SKM-1 treated with dmso at 0.1 percent for 144 hours (cell line): Measurements from ENCODE around the gene PTGIS.
"Not testable (repeated sequence)": the region's sequence is repeated elsewhere in the genome, so short reads cannot be mapped to it uniquely, and the experiment has no call there.

Experiments used
- DNase-seq: peaks from one replicate; lab custom pipeline; 2025; ENCODE audit not compliant: unreplicated experiment; lab: John Stamatoyannopoulos, UW

PTGIS gene

GRCh38 chr20:49567421-49568277 lies at the start of gene PTGIS:
TSS of gene PTGIS (minus strand) at chr20:49568137. CDS start at chr20:49568116, 21 bp downstream.
- DNase-seq = no peak

DNA sequence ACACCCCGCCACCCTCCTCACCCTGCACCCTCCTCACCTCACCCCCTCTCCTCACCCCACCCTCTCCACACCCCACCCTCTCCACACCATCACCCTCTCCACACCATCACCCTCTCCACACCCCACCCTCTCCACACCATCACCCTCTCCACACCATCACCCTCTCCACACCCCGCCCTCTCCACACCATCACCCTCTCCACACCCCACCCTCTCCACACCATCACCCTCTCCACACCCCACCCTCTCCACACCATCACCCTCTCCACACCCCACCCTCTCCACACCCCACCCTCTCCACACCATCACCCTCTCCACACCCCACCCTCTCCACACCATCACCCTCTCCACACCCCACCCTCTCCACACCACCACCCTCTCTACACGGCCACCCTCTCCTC lies 49.5 kb upstream of the PTGIS start:
- DNase-seq = not testable (repeated sequence)

DNA sequence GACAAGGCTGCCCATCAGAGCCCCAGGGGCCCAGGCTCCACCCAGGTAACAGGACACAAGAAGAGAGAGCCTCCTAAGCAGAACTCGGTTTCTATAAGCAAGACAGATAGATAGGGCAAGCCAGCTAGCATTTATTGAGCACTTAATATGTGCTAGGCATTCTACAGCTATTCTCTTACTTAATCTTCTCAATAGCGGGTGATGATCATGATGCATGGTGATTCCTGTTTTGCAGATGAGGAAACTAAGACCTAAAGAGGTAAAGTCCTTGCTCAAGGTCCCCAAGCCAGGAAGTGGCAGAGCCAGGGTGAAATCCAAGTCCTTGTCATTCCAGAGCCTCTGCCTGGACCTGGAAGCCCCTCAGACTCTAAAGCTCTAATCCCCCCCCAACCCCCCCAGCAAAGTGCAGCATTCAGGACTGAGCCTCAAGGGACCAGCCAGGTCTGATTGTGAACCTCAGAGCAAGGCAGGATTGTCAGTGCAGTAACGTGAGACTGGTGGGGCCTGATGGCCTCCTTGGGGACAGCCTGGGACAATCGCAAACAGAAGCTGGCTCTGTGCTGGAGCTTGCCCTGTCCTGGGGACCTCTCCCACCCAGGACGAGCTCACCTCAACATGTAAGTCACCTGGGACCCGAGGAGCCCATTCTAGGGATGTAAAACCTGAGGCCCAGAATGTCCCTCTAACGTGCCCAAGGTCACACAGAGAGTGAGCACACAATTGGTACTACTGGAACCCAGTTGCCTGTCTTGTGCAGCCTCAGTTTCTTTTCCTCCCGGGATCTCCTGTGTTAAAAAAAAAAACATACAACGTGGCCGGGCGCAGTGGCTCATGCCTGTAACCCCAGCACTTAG lies 48.4 kb upstream of the PTGIS start:
- DNase-seq = no peak

DNA sequence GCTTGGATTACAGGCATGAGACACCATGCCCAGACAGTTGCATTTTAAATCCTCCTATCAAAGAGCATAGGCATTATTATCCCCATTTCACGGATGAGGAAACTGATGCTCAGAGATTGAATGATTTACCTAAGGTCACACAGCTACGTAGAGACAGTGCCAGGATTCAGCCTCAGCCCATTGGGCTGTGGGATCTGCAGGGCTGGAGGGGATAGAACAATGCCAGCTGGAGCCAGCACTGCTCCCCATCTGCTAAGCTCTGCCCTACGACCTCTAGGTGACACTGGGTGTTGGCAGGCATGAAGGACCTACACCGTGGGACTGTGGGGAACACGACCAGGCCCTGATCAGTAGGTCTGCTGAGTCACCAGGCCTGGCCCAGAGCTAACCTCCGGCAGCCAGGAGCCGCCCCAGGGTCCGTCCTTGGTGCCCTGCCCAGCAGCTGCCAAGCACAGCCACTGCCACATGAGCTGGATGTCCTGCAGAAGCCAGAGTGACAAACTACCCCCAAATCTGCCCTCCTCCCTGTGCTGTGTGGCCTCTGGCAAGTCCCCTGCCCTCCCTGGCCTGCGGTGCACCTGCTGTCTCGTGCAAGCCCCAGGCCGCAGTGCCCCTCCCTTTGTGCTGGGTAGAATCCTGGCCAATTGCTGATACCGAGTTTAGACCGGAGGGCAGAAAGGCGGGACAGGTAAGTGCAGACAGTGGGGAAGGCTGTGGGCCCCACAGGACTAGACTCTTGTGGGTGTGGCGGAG lies 47.6 kb upstream of the PTGIS start:
- DNase-seq = no peak

DNA sequence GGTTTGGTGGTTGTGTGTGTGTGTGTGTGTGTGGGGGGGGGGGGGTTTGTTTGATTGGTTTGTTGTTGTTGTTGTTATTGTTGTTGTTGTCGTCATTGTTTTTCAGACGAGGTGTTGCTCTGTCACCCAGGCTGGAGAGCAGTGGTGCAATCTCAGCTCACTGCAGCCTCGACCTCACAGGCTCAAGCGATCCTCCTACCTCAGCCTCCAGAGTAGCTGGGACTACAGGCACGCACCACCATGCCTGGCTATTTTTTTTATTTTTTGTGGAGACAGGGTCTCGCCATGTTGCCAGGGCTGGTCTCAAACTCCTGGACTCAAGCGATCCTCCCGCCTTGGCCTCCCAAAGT lies 47.1 kb upstream of the PTGIS start:
- DNase-seq = not testable (repeated sequence)

- no peak for DNase-seq
Observed at GRCh38 chr20:49614338-49615050, 46.6 kb upstream of the PTGIS start.

DNA sequence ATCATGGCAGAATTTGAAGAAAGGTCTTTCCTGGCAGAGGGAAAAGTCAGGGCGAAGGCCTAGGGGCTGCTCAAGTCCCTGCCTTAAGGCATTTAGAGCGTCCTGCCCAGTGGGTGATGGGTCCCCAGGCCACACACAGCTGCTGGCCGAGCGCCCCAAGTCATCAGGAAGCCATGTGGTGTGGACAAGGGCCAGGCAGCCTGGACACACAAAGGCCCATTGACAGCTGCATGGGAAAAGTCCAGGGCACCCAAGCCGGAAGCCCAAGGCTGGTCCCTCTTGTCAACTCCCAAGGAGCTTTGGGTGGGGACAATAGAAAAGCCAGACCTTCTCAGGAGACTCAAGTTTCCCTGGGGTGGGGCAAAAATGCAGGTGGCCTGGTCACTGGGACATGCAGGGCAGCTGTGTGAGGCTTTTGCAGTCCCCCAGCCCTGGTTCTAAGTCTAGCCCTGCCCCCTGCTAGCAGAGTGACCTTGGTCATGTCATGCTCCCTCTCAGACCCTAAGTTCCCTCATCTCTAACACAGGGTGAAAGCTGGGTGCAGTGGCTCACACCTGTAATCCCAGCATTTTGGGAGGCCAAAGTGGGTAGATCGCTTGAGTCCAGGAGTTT lies 44.3 kb upstream of the PTGIS start:
- no peak for DNase-seq

DNA sequence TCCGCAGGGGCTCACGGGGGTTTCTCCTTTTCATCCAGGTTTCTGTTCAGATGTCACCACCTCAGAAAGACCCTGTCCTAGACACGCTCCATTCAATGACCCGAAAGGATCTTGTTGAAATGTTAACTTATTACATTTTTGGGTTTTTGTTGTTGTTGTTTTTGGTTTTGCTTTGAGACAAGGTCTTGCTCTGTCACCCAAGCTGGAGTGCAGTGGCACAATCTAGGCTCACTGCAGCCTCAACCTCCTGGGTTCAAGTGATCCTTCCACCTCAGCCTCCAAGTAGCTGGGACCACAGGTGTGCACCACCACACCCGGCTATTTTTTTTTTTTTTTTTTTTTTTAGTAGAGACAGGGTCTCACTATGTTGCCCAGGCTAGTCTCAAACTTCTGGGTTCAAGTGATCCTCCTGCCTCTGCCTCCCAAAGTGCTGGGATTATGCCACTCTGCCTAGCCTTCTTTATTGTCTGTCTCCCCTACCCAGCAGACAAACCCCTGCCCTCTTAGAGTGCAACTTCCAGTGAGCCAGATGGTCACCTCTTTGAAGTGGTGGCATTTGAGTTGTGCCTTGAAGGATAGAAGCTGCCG lies 43.7 kb upstream of the PTGIS start:
- DNase-seq = not testable (repeated sequence)

DNA sequence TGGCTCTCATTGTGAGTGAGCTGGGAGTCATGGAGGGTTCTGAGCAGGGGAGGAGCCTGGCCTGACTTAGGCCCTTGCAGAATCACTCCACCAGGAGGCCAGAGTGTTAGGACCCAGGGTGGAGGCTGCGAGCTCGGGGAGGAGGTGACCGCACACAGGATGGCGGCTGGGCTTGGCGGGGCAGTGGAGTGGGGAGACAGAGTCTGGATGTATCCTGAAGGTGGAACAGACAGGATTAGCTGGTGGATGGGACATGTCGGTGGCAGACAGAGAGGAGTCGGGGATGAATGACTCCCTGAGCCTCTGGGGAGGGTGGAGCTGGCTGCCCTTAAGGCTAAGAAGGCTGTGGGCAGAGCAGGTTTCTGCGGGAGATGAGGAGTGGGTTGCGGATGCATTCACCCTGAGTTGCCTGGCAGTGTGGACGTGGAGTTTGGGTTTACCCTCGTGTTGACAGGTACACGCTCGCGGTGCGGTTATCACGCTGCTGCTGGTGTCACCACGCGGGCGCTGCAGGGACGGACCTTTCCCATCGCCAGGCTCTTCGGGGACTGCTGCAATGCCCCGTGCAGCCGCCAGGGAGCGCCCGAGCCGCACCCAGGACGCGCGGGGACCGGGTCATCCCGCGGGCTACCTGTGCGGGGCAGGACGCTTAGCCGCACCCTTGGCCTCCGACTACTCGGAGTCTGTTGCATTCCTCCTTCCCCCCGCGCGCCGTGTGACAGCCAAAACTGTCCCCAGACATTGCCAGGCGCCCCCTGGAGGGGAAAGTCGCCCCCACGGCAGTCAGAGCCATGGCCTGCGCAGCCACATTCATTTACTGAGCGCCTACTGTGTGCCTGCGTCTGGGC lies 43.0 kb upstream of the PTGIS start:
- peak; percentile 70 for DNase-seq

DNA sequence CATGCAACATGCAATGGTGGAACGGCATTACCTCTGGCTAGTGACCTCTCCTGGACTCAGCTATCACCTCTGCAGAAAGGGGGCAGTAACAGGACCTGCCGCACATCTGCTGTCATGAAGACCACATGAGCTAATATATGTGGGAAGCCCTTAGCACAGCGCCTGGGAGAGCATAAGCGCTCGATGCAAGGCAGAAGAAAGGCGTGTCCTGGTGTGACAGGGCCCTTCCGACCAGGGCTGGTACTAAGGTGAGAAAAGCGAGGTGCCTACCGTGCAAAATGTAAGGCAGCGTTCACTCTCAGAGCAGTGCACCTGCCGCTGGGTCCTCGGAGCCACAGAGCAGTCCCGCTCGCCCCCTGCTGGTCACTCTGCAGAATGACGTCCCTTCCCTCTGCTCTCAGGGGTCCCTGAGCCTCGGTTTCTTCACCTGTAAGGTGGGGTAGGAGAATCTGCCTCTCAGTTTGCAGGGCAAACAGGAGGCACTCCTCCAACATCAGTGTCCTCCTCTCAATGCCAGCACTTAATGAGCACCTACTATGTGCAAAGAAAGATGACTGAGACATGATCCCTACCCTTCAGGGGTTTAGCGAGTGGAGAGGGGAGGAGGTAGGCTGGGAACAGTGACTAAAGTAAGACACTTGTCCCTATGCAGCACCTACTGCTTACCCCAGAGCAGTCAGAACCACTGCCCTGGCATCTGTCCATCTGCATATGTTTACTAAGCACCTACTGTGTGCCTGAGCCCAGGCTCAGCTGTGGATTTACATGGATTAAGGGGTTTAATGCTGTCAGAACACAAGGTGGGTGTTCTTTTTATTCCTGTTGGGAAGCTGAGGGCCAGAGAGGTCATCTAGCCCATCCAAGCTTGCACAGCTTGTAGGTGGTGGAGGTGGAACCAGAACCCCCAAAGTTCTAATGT lies 41.1 kb upstream of the PTGIS start:
- DNase-seq = peak; percentile 64

- no peak for DNase-seq
Observed at GRCh38 chr20:49607568-49607967, 39.6 kb upstream of the PTGIS start.

DNA sequence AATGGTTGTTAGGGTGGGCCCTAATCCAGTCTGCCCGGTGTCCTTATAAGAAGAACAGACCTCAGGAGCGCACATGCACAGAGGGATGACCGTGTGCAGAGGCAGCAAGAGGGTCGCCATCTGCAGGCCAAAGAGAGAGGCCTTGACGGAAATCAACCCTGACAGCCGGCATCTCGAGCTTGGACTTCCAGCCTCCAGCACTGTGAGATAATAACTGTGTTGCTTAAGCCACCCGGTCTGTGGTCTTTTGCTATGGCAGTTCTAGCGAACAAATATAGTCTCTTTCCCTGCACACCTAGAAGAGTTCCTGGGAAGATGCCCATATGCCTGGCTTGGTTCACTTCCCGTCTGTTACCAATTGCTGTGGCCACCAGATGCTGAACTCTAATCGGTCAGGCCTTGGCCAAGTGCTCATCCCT lies 35.3 kb upstream of the PTGIS start:
- peak; percentile 13 for DNase-seq

DNA sequence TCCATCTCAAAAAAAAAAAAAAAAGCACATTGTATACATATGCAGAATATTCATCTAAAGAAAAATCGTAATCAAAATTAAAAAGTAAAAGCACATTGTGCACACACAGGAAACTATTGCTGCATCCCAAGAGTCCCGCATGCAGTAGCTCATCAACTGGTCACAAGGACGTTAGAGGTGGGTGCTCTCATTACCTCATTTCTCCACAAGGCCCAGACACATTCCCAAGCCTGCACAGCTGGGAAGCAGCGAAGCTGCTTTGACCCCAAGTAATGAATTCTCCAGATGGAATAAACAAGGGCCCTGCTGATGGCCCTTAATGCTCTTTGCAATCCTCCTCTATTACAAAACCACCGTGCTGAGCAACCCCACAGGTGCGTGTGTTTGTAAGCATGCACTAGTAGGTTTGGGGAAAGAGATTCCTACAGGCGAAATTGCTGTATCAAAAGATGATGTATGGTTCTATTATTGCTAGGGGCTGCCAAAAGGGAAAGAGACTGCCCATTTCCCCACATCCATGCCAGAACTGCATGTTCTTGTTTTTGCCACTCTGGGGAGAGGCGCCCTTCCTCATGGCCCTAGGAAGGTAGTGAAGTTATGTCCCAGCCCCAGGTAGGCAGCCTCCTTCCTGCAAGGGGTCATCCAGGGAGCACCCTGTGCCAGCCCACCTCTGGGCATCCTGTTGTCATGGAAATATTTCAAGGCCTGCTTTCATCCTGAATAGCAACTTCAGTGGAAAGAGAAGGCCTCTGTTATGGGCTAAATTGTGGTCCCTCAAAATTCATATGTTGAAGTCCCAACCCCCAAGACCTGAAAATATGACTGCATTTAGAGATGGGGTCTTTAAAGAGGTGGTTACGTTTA lies 34.6 kb upstream of the PTGIS start:
- DNase-seq = no peak

- no peak for DNase-seq
Observed at GRCh38 chr20:49601153-49601924, 33.4 kb upstream of the PTGIS start.

DNA sequence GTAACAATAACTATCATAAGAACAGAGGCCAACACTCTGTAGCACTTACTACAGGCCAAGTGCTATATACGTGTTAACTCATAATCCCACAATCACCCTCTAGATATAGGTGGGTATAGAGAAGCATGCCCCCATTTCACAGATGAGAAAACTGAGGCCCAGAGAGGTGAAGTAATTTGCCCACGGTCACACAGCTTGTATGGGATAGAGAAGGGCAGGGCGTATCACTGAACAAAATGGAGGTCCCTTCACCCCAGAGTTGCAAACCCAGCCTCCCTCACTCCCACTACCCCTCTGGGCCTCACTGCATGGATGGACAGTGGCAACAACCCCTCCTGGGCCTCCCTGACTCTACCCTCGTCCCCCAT lies 31.8 kb upstream of the PTGIS start:
- no peak for DNase-seq

DNA sequence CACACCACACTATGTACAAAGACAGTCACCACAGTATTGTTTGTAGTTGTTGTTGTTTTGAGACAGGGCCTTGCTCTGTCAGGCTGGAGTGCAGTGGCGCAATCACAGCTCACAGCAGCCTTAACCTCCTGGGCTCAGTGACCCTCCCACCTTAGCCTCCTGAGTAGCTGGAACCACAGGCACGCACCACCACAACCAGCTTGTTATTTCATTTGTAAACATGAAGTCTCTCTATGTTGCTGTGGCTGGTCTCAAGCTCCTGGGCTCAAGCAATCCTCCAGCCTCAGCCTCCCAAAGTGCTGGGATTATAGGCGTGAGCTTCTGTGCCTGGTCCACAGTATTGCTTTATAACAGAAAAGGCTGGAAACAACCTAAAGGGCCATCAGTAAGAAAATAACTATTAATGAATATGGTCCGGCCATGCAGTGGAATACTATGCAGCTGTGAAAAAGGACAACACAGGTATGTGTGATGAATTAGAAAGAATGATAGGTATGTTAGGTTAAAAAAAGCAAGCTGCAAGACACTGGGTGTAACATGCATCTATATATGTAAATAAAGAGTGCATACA lies 30.0 kb upstream of the PTGIS start:
- no peak for DNase-seq
